Measurements from ENCODE around the gene CYBC1. TPM values are rescaled to one million over a fixed set of nuclear protein-coding genes. Genes with fewer than 3 reads are reported as not detected.
"Not testable (repeated sequence)": the region's sequence is repeated elsewhere in the genome, so short reads cannot be mapped to it uniquely, and the experiment has no call there.

Gene CYBC1
- total and polyA plus RNA-seq, 3 experiments from 2014 or later = 175 to 189 (median 184) TPM

- Mint-ChIP-seq H3K9me3 (no peaks in the 10 kb centered on the region), H3K27ac (peak overlapping the region in 2 of 8 donors; percentile 72 to 82), H3K36me3 (peaks cover 4 to 72% (median 18%) of the 10 kb centered on the region in 3 donors), H3K27me3 (peaks cover 0 to 1% of the 10 kb centered on the region in 2 donors), H3K4me3 (peak overlapping the region in 1 of 7 donors; percentile 64), H3K4me1 (peaks cover 31 to 39% (median 39%) of the 10 kb centered on the region in 3 donors)
- peak overlapping the region; percentile 60 for H3K27ac ChIP-seq (ENCODE audit: low read depth, low read length)
- POLR2A ChIA-PET = interaction anchor here (1.2 kb wide), 1 partner anchor 10 kb away, joined by 3 read pairs; no protein-coding TSS in a partner anchor
- H3K27me3 ChIP-seq (ENCODE audit: insufficient read depth, low read length, poor library complexity, severe bottlenecking) = no peaks in the 10 kb centered on the region
- no peak for DNase-seq
- no peak overlapping the region for H3K4me3 ChIP-seq (ENCODE audit: low read length)
- no peaks in the 10 kb centered on the region for H3K9me3 ChIP-seq (ENCODE audit: low read length)
- H3K4me1 ChIP-seq (ENCODE audit: insufficient read depth, low read length) = peaks cover 16% of the 10 kb centered on the region
- CTCF ChIA-PET = interaction anchor here (0.8 kb wide), 1 partner anchor 9 kb away, joined by 4 read pairs; no protein-coding TSS in a partner anchor
- peaks cover 36% of the 10 kb centered on the region for H3K36me3 ChIP-seq (ENCODE audit: insufficient read depth, low read length)
These were observed 11.4 kb upstream of the CYBC1 start for GRCh38 chr17:82461827-82462524.

GRCh38 chr17:82459936-82460335, 9.4 kb upstream of the CYBC1 start:
- H3K27me3 Mint-ChIP-seq; H3K9me3 Mint-ChIP-seq; H3K9me3 ChIP-seq (ENCODE audit: low read length); DNase-seq; H3K4me3 ChIP-seq (ENCODE audit: low read length); H3K27me3 ChIP-seq (ENCODE audit: insufficient read depth, low read length, poor library complexity, severe bottlenecking): not testable (repeated sequence)
- peaks cover 31 to 38% (median 32%) of the 10 kb centered on the region in 3 donors for H3K4me1 Mint-ChIP-seq
- H3K4me3 Mint-ChIP-seq = peak overlapping the region in 2 of 7 donors; percentile 80 to 89
- Histone ChIP-seq H3K36me3 (ENCODE audit: insufficient read depth, low read length) (peaks cover 28% of the 10 kb centered on the region), H3K4me1 (ENCODE audit: insufficient read depth, low read length) (peaks cover 18% of the 10 kb centered on the region), H3K27ac (ENCODE audit: low read depth, low read length) (peak overlapping the region; percentile 94)
- POLR2A ChIA-PET = interaction anchor here (1.2 kb wide), 1 partner anchor 11 kb away, joined by 3 read pairs; no protein-coding TSS in a partner anchor
- CTCF ChIA-PET = interaction anchor here (1.6 kb wide), 1 partner anchor 41 kb away, joined by 3 read pairs; no protein-coding TSS in a partner anchor
- peak overlapping the region in 1 of 8 donors; percentile 43 for H3K27ac Mint-ChIP-seq
- peaks cover 0 to 52% (median 12%) of the 10 kb centered on the region in 3 donors for H3K36me3 Mint-ChIP-seq

GRCh38 chr17:82458885-82459424, 8.4 kb upstream of the CYBC1 start:
- Mint-ChIP-seq H3K27ac (peak overlapping the region; percentile 71 to 95 (median 91)), H3K9me3 (no peaks in the 10 kb centered on the region), H3K36me3 (peaks cover 0 to 42% (median 8%) of the 10 kb centered on the region in 3 donors), H3K27me3 (peaks cover 0 to 1% of the 10 kb centered on the region in 2 donors), H3K4me3 (peak overlapping the region; percentile 82 to 97 (median 89)), H3K4me1 (peaks cover 29 to 38% (median 31%) of the 10 kb centered on the region in 3 donors)
- Histone ChIP-seq H3K27ac (ENCODE audit: low read depth, low read length) (peak overlapping the region; percentile 94), H3K4me3 (ENCODE audit: low read length) (peak overlapping the region; percentile 55), H3K36me3 (ENCODE audit: insufficient read depth, low read length) (peaks cover 18% of the 10 kb centered on the region), H3K4me1 (ENCODE audit: insufficient read depth, low read length) (peaks cover 18% of the 10 kb centered on the region), H3K9me3 (ENCODE audit: low read length) (no peaks in the 10 kb centered on the region), H3K27me3 (ENCODE audit: insufficient read depth, low read length, poor library complexity, severe bottlenecking) (no peaks in the 10 kb centered on the region)
- CTCF ChIA-PET = interaction anchor here (1.6 kb wide), 1 partner anchor 40 kb away, joined by 3 read pairs; no protein-coding TSS in a partner anchor
- DNase-seq = peak in 3 of 5 donors; percentile 18 to 33 (median 26)
- POLR2A ChIA-PET = interaction anchor here (1.2 to 1.8 kb wide), 5 partner anchors 9 to 60 kb away, joined by 3 to 15 read pairs (median 10); partner anchors contain the start of gene FOXK2

- CTCF ChIA-PET = interaction anchor here (1.3 to 1.6 kb wide), 3 partner anchors 9 to 93 kb away, joined by 3 to 4 read pairs (median 3); no protein-coding TSS in a partner anchor
- Mint-ChIP-seq H3K4me1 (peaks cover 26 to 38% (median 27%) of the 10 kb centered on the region in 3 donors), H3K9me3 (no peaks in the 10 kb centered on the region), H3K4me3 (peak within 1 kb of the TSS; percentile 82 to 97 (median 89)), H3K27ac (peak within 1 kb of the TSS; percentile 87 to 98 (median 97)), H3K27me3 (peaks cover 0 to 1% of the 10 kb centered on the region in 2 donors), H3K36me3 (peaks cover 0 to 36% (median 8%) of the 10 kb centered on the region in 3 donors)
- DNase-seq = peak; percentile 93 to 98 (median 96)
- Histone ChIP-seq H3K9me3 (ENCODE audit: low read length) (no peaks in the 10 kb centered on the region), H3K27me3 (ENCODE audit: insufficient read depth, low read length, poor library complexity, severe bottlenecking) (no peaks in the 10 kb centered on the region), H3K27ac (ENCODE audit: low read depth, low read length) (peak within 1 kb of the TSS; percentile 94), H3K4me3 (ENCODE audit: low read length) (peak within 1 kb of the TSS; percentile 55), H3K4me1 (ENCODE audit: insufficient read depth, low read length) (peaks cover 18% of the 10 kb centered on the region), H3K36me3 (ENCODE audit: insufficient read depth, low read length) (peaks cover 13% of the 10 kb centered on the region)
- POLR2A ChIA-PET = interaction anchor here (0.6 to 1.8 kb wide), 7 partner anchors 9 to 185 kb away, joined by 3 to 15 read pairs (median 5); partner anchors contain the start of genes CSNK1D and FOXK2
These were observed 7.8 kb upstream of the CYBC1 start, which contains the start of gene NARF for GRCh38 chr17:82458179-82458884. Gene NARF, plus strand, starts transcription at chr17:82458741. Its CDS starts 63 bp downstream, at chr17:82458804.

GRCh38 chr17:82457929-82458178, 7.3 kb upstream of the CYBC1 start:
- peak overlapping the region; percentile 87 to 98 (median 97) for H3K27ac Mint-ChIP-seq

GRCh38 chr17:82457073-82457928, 6.7 kb upstream of the CYBC1 start:
- peaks cover 0 to 1% of the 10 kb centered on the region in 2 donors for H3K27me3 Mint-ChIP-seq
- peaks cover 5% of the 10 kb centered on the region for H3K36me3 ChIP-seq (ENCODE audit: insufficient read depth, low read length)
- peaks cover 24 to 33% (median 28%) of the 10 kb centered on the region in 3 donors for H3K4me1 Mint-ChIP-seq
- peaks cover 18% of the 10 kb centered on the region for H3K4me1 ChIP-seq (ENCODE audit: insufficient read depth, low read length)
- DNase-seq = no peak
- H3K4me3 Mint-ChIP-seq = peak overlapping the region; percentile 78 to 97 (median 82)
- H3K27ac Mint-ChIP-seq = peak overlapping the region; percentile 87 to 98 (median 97)
- H3K9me3 Mint-ChIP-seq = no peaks in the 10 kb centered on the region
- POLR2A ChIA-PET = interaction anchor here (0.5 to 1.8 kb wide), 7 partner anchors 8 to 93 kb away, joined by 3 to 15 read pairs (median 5); partner anchors contain the start of gene FOXK2
- no peaks in the 10 kb centered on the region for H3K9me3 ChIP-seq (ENCODE audit: low read length)
- CTCF ChIA-PET = interaction anchor here (1.3 to 1.6 kb wide), 2 partner anchors 8 to 94 kb away, joined by 3 to 4 read pairs; no protein-coding TSS in a partner anchor
- peaks cover 0 to 25% (median 5%) of the 10 kb centered on the region in 3 donors for H3K36me3 Mint-ChIP-seq
- peak overlapping the region; percentile 94 for H3K27ac ChIP-seq (ENCODE audit: low read depth, low read length)
- H3K27me3 ChIP-seq (ENCODE audit: insufficient read depth, low read length, poor library complexity, severe bottlenecking) = no peaks in the 10 kb centered on the region
- H3K4me3 ChIP-seq (ENCODE audit: low read length) = peak overlapping the region; percentile 55

More at GRCh38 chr17:82457929-82458178, 7.3 kb upstream of the CYBC1 start:
- peak overlapping the region; percentile 94 for H3K27ac ChIP-seq (ENCODE audit: low read depth, low read length)
- peaks cover 0 to 1% of the 10 kb centered on the region in 2 donors for H3K27me3 Mint-ChIP-seq
- peak overlapping the region; percentile 55 for H3K4me3 ChIP-seq (ENCODE audit: low read length)
- peaks cover 26 to 38% (median 27%) of the 10 kb centered on the region in 3 donors for H3K4me1 Mint-ChIP-seq
- peak overlapping the region; percentile 78 to 97 (median 82) for H3K4me3 Mint-ChIP-seq
- no peaks in the 10 kb centered on the region for H3K9me3 Mint-ChIP-seq
- no peaks in the 10 kb centered on the region for H3K27me3 ChIP-seq (ENCODE audit: insufficient read depth, low read length, poor library complexity, severe bottlenecking)
- H3K4me1 ChIP-seq (ENCODE audit: insufficient read depth, low read length) = peaks cover 18% of the 10 kb centered on the region
- no peak for DNase-seq
- CTCF ChIA-PET = interaction anchor here (1.3 to 1.6 kb wide), 2 partner anchors 8 to 94 kb away, joined by 3 to 4 read pairs; no protein-coding TSS in a partner anchor
- peaks cover 11% of the 10 kb centered on the region for H3K36me3 ChIP-seq (ENCODE audit: insufficient read depth, low read length)
- POLR2A ChIA-PET = interaction anchor here (0.5 to 1.8 kb wide), 8 partner anchors 8 to 184 kb away, joined by 3 to 15 read pairs (median 4); partner anchors contain the start of genes CSNK1D and FOXK2
- no peaks in the 10 kb centered on the region for H3K9me3 ChIP-seq (ENCODE audit: low read length)
- peaks cover 0 to 31% (median 8%) of the 10 kb centered on the region in 3 donors for H3K36me3 Mint-ChIP-seq

All from CD8-positive, alpha-beta memory T cell (primary cell).